HFFc6 (cell line): ENCODE measurements around the gene CBX8. TPM values are rescaled to one million over a fixed set of nuclear protein-coding genes. Genes with fewer than 3 reads are reported as not detected.
"Not testable (repeated sequence)": the region's sequence is repeated elsewhere in the genome, so short reads cannot be mapped to it uniquely, and the experiment has no call there.

ENCODE experiments used
- DNase-seq: peaks from one replicate; pipeline ENCODE4 v3.0.0-alpha.2; 2018
- H3K27ac Mint-ChIP-seq: 2 replicates; pipeline ENCODE4 v1.8.0; 2020; ENCODE audit warnings: mild to moderate bottlenecking, mixed read lengths
- H3K27me3 Mint-ChIP-seq: 2 replicates; pipeline ENCODE4 v1.8.0; 2021; ENCODE audit warnings: mild to moderate bottlenecking, moderate library complexity, mixed read lengths; ENCODE audit not compliant: insufficient read depth
- H3K36me3 Mint-ChIP-seq: 2 replicates; pipeline ENCODE4 v1.8.0; 2021; ENCODE audit warnings: low read depth, mixed read lengths
- H3K4me1 Mint-ChIP-seq: 2 replicates; pipeline ENCODE4 v1.8.0; 2020; ENCODE audit warnings: low read depth, mixed read lengths
- H3K4me3 Mint-ChIP-seq: 2 replicates; pipeline ENCODE4 v1.8.0; 2020; ENCODE audit warnings: mild to moderate bottlenecking, moderate library complexity, mixed read lengths
- H3K9me3 Mint-ChIP-seq: 2 replicates; pipeline ENCODE4 v1.8.0; 2020; ENCODE audit warnings: mild to moderate bottlenecking, mixed read lengths
- total RNA-seq, 6 experiments: library from RNA; stranded (reverse); fragmentation: NEBNext Ultra II Directional; extraction: Animal tissue kit (Norgen Biotek cat#: 25700); gene quantifications; 2 replicates in 1 of 6; 3 replicates in 5 of 6; pipeline ENCODE4 v1.2.3, GENCODE V29; 2021
- TF ChIP-seq, protein P1 (sequence below): fragments of 200-600 bp; sonication (generic); IDR thresholded peaks from 2 replicates; pipeline ENCODE4 v1.5.0; 2021; ENCODE audit warnings: antibody characterized with exemption, mild to moderate bottlenecking

CBX8 gene
- total RNA-seq, 6 experiments from 2014 or later: 6.0 to 10.6 (median 8.1) TPM

DNA sequence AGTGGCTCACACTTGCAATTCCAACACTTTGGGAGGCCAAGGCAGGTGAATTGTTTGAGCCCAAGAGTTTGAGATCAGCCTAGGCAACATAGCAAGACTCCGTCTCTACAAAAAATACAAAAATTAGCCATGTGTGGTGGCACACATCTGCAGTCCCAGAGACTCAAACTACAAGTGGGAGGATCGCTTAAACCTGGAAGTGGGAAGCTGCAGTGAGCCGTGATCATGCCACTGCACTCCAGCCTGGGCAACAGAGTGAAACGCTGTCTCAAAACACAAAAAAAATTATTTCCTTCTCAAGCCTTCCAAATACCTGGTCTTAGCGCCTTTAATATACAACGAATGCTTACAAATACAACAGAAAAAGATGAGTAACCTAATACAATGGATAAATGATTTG lies 38.6 kb downstream of the CBX8 start:
- H3K9me3 Mint-ChIP-seq: no peaks in the 10 kb centered on the region
- no peaks in the 10 kb centered on the region for H3K4me1 Mint-ChIP-seq
- peaks cover 20% of the 10 kb centered on the region for H3K27me3 Mint-ChIP-seq
- DNase-seq: no peak
- H3K27ac Mint-ChIP-seq: no peak overlapping the region
- TF ChIP-seq, protein P1, sequence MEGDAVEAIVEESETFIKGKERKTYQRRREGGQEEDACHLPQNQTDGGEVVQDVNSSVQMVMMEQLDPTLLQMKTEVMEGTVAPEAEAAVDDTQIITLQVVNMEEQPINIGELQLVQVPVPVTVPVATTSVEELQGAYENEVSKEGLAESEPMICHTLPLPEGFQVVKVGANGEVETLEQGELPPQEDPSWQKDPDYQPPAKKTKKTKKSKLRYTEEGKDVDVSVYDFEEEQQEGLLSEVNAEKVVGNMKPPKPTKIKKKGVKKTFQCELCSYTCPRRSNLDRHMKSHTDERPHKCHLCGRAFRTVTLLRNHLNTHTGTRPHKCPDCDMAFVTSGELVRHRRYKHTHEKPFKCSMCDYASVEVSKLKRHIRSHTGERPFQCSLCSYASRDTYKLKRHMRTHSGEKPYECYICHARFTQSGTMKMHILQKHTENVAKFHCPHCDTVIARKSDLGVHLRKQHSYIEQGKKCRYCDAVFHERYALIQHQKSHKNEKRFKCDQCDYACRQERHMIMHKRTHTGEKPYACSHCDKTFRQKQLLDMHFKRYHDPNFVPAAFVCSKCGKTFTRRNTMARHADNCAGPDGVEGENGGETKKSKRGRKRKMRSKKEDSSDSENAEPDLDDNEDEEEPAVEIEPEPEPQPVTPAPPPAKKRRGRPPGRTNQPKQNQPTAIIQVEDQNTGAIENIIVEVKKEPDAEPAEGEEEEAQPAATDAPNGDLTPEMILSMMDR: no peak
- no peaks in the 10 kb centered on the region for H3K36me3 Mint-ChIP-seq
- H3K4me3 Mint-ChIP-seq: no peak overlapping the region

DNA sequence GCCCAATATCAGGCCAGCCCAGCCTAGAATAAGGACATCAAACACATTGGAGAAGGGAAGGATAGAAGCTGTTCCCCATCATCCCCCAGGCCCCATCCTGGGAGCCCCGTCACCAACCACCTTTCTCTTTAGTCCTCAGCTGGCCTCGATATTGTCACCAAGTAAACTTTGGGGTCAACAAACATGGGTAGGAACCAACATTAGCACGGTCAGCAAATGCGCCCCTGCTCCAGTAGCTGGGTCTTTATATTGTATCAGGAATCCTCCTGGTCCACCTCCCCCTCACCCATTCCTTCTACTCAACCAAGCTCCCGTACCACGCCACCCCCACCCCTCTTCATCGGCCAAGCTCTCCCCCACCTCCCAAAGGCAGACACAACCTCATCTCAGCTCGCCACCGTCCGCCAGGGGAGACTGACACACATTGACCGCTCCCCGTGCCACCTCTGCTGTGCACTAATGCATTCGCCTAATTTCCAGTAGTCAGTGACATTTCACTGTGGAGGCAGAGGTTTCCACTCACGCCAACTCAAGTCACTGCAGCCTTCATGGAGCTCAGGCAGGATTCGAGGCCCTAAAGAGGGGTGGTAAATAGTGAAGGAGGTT lies 39.6 kb downstream of the CBX8 start:
- no peak for DNase-seq

DNA sequence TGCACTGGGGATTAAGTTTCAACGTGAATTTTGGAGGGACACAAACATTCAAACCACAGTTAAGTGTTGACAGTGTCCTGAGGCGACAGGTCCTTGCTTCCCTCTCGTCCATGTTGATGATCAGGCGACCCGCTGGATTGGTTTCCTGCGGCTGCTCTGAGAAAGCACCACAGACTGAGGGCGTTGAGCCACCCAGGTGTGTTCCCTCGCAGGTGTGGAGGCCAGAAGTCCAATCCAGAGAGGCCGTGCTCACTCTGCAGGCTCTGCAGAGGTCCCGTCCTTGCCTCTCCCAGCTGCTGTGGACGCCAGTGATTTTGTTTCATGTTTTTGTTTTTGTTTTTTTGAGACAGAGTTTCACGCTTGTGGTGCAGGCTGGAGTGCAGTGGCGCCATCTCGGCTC lies 41.3 kb downstream of the CBX8 start:
- TF ChIP-seq, protein P1: no peak
- DNase-seq: no peak
- peaks cover 3% of the 10 kb centered on the region; the same call in 1 of the 2 replicates for H3K4me1 Mint-ChIP-seq
- no peak overlapping the region for H3K4me3 Mint-ChIP-seq
- H3K27me3 Mint-ChIP-seq: peaks cover 17% of the 10 kb centered on the region
- H3K9me3 Mint-ChIP-seq: no peaks in the 10 kb centered on the region
- no peak overlapping the region for H3K27ac Mint-ChIP-seq
- H3K36me3 Mint-ChIP-seq: no peaks in the 10 kb centered on the region

More for the DNA sequence above, 39.6 kb downstream of the CBX8 start:
- H3K27me3 Mint-ChIP-seq: peaks cover 19% of the 10 kb centered on the region
- no peaks in the 10 kb centered on the region for H3K9me3 Mint-ChIP-seq
- TF ChIP-seq, protein P1: no peak
- H3K4me1 Mint-ChIP-seq: no peaks in the 10 kb centered on the region
- no peak overlapping the region for H3K4me3 Mint-ChIP-seq
- no peak overlapping the region for H3K27ac Mint-ChIP-seq
- H3K36me3 Mint-ChIP-seq: no peaks in the 10 kb centered on the region

DNA sequence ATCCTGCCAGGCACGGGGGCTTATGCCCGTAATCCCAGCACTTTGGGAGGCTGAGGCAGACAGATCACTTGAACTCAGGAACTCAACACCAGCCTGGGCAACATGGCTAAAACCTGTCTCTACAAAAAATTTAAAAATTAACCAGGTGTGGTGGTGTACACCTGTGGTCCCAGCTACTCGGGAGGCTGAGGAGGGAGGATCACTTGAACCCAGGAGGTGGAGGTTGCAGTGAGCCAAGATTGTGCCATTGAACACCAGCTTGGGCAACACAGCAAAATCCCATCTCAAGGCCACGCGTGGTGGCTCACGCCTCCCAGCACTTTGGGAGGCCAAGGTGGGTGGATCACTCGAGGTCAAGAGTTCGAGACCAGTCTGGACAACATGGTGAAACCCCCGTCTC lies 42.0 kb downstream of the CBX8 start:
- H3K4me1 Mint-ChIP-seq, H3K36me3 Mint-ChIP-seq, DNase-seq, H3K9me3 Mint-ChIP-seq, H3K4me3 Mint-ChIP-seq, H3K27ac Mint-ChIP-seq: not testable (repeated sequence)
- H3K27me3 Mint-ChIP-seq: peaks cover 17% of the 10 kb centered on the region

DNA sequence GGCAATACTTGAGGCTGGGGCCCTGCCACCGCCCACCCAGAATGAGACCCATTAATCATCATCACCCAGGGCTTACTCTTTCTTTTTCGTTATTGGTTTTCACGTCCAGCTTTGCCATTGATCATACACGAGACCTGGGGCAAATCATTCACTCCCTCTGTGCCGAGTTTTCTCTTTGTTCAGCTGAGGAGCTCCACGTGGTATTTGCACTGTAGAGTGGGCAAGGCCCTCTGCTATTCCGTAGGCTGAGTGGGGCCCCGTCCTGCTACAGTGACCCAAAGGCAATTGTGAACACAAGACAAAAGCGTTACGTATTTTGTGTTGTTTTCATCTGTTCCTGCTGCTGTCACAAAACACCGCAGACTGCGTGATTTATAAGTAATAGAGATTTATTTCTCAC lies 42.5 kb downstream of the CBX8 start:
- TF ChIP-seq, protein P1: no peak
- no peak overlapping the region for H3K4me3 Mint-ChIP-seq
- DNase-seq: no peak
- H3K4me1 Mint-ChIP-seq: peaks cover 12% of the 10 kb centered on the region
- peaks cover 17% of the 10 kb centered on the region for H3K27me3 Mint-ChIP-seq
- H3K36me3 Mint-ChIP-seq: no peaks in the 10 kb centered on the region
- H3K27ac Mint-ChIP-seq: no peak overlapping the region
- no peaks in the 10 kb centered on the region for H3K9me3 Mint-ChIP-seq

DNA sequence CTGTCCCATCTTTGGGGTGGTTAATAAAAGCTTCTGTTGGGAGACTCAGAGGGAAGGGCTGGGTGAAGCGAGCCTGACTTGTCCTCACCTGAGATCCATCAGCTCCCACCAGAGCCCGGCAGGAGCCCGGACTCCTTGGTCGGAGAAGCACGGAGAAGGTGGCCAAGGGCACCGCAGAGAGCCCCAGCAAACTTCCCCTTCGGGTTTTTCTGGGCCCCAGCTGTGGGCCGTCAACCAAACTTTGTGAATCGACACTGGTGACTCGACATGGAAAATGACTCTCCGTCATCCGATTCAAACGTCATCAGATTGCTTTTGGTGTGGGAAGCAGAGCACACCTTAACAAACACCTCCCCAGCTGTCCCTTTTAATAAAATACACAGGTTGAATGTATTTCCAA lies 44.7 kb downstream of the CBX8 start:
- Mint-ChIP-seq H3K4me1 (peaks cover 16% of the 10 kb centered on the region), H3K9me3 (no peaks in the 10 kb centered on the region), H3K27me3 (peaks cover 13% of the 10 kb centered on the region), H3K27ac (no peak overlapping the region), H3K4me3 (no peak overlapping the region), H3K36me3 (no peaks in the 10 kb centered on the region)
- TF ChIP-seq, protein P1: no peak
- no peak for DNase-seq
